ENCODE measurements around the gene PTPRE. TPM values are rescaled to one million over a fixed set of nuclear protein-coding genes. Genes with fewer than 3 reads are reported as not detected.

Gene PTPRE
- total RNA-seq, 1 experiment from 2014 or later = 11.6 TPM

DNA sequence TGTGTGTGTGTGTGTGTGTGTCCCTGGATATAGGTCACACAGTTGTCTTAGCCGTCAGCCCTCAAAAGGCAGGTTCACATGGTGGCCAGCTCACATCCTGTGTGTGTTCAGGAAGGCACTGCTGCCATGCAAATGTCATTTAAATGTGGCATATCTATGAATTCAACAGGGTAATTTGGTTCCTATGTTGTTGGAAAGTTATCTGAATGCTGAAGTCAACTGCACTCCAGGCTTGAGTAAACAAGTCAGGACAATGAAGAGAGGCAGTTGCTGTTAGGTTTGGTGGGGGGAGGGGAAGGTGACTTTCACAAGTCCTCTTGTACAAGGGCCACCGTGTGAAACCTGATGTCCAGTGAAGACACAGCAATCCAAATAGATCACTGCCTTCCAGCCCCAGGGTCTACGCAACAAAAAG lies 61.1 kb downstream of the PTPRE start:
- no TSS peak for BruUV-seq (replicated peaks)
- Histone ChIP-seq H3K4me1 (ENCODE audit: insufficient read depth, low read length, poor library complexity, severe bottlenecking) (no peaks in the 10 kb centered on the region), H3K27me3 (replicated peaks; ENCODE audit: insufficient read depth, low read depth, low read length, poor library complexity) (no peaks in the 10 kb centered on the region), H3K27ac (ENCODE audit: low read depth, low read length, poor library complexity, severe bottlenecking) (no peak overlapping the region), H3K4me3 (ENCODE audit: low read depth, low read length, poor library complexity, severe bottlenecking) (no peak overlapping the region), H3K36me3 (ENCODE audit: insufficient read depth, low read length, poor library complexity, severe bottlenecking) (no peaks in the 10 kb centered on the region), H3K9me3 (ENCODE audit: low read depth, low read length, poor library complexity, severe bottlenecking) (no peaks in the 10 kb centered on the region)
- DNase-seq (ENCODE audit: low spot score) = no peak
- intact Hi-C loops (cut with micrococcal nuclease; ENCODE audit: unreplicated experiment) = no loop called here
- no peak for TF ChIP-seq EZH2 (IDR thresholded peaks at IDR 0.05; ENCODE audit: borderline replicate concordance, low read depth, low read length, poor library complexity, severe bottlenecking)
- TF ChIP-seq, protein P1, sequence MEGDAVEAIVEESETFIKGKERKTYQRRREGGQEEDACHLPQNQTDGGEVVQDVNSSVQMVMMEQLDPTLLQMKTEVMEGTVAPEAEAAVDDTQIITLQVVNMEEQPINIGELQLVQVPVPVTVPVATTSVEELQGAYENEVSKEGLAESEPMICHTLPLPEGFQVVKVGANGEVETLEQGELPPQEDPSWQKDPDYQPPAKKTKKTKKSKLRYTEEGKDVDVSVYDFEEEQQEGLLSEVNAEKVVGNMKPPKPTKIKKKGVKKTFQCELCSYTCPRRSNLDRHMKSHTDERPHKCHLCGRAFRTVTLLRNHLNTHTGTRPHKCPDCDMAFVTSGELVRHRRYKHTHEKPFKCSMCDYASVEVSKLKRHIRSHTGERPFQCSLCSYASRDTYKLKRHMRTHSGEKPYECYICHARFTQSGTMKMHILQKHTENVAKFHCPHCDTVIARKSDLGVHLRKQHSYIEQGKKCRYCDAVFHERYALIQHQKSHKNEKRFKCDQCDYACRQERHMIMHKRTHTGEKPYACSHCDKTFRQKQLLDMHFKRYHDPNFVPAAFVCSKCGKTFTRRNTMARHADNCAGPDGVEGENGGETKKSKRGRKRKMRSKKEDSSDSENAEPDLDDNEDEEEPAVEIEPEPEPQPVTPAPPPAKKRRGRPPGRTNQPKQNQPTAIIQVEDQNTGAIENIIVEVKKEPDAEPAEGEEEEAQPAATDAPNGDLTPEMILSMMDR (conservative IDR thresholded peaks at IDR 0.05; ENCODE audit: low read depth, low read length) = no peak
- ChIA-PET CTCF (no interaction called here), POLR2A (ENCODE audit: low non-redundant PET) (no interaction called here)

DNA sequence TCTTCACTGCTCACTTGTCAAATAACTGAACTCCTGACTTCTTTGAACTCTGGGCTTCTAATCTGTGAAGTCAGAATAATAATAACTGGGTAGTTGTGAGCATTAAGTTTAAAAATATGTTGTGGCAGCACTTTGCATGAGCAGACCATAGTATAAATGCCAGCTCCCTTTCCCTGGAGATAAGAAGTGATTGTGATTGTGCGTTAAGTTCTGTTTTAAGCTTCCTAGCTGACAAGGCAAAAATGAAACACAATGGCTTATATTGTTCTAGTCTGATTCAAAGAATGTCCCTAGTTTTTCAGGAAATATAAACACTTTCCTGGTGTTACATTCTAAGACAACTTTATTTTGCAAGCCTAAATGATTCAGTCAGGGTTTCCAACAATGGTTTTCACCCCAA lies 61.8 kb downstream of the PTPRE start:
- intact Hi-C loops (cut with micrococcal nuclease; ENCODE audit: unreplicated experiment) = no loop called here
- CTCF ChIA-PET = no interaction called here
- BruUV-seq (replicated peaks) = no TSS peak

DNA sequence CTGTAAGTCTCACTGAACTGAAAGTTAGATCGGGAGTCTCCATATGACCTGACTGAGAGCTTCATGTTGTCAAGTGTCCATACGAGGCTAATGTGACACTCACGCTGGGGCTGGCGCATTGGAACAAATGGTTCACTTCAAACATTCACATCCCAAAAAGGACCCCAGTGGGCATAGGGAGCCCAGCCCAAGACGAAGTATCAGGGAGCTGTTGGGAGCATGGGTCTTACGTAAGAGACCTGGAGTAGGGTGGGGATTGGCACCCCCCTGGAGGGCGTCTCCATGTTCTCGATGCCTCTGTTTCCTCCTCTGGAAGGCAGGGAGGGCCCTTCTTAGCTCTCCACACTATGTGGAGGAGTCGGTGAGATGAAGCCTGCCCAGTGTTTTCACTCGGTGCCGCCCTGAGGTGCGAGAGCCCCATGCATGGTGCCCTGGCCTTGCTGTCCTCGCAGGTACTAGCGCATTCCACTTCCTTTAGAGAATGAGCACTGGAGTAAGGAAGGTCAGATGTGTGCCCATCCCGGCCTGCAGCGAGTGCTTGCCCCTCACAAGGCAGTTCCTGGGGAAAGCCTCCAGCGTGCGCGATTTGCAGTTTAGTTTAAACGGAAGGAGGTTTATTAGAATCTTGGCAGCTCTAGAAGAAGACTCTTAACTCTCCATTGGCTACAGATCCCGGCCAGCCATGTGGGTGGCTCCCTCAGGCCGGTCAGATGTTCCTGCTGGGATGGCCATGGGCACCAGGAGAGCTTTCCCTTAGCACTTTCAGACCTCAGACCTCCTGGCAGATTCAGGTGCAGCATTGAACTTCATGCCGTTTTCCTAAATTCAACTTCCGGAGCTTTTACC lies 64.4 kb downstream of the PTPRE start:
- Histone ChIP-seq H3K4me3 (ENCODE audit: low read depth, low read length, poor library complexity, severe bottlenecking) (no peak overlapping the region), H3K4me1 (ENCODE audit: insufficient read depth, low read length, poor library complexity, severe bottlenecking) (peaks cover 5% of the 10 kb centered on the region), H3K36me3 (ENCODE audit: insufficient read depth, low read length, poor library complexity, severe bottlenecking) (no peaks in the 10 kb centered on the region), H3K27me3 (replicated peaks; ENCODE audit: insufficient read depth, low read depth, low read length, poor library complexity) (no peaks in the 10 kb centered on the region), H3K27ac (ENCODE audit: low read depth, low read length, poor library complexity, severe bottlenecking) (no peak overlapping the region), H3K9me3 (ENCODE audit: low read depth, low read length, poor library complexity, severe bottlenecking) (no peaks in the 10 kb centered on the region)
- CTCF ChIA-PET = no interaction called here
- no peak for DNase-seq (ENCODE audit: low spot score)
- POLR2A ChIA-PET (ENCODE audit: low non-redundant PET) = interaction anchor here (0.5 kb wide), 1 partner anchor 434 kb away, joined by 3 read pairs; no protein-coding TSS in a partner anchor
- intact Hi-C loops (cut with micrococcal nuclease; ENCODE audit: unreplicated experiment) = no loop called here
- no peak for TF ChIP-seq EZH2 (IDR thresholded peaks at IDR 0.05; ENCODE audit: borderline replicate concordance, low read depth, low read length, poor library complexity, severe bottlenecking)
- TF ChIP-seq, protein P1 (conservative IDR thresholded peaks at IDR 0.05; ENCODE audit: low read depth, low read length) = no peak
- BruUV-seq (replicated peaks) = no TSS peak

More for the DNA sequence above, 61.8 kb downstream of the PTPRE start:
- no peak for DNase-seq (ENCODE audit: low spot score)
- H3K4me3 ChIP-seq (ENCODE audit: low read depth, low read length, poor library complexity, severe bottlenecking) = no peak overlapping the region
- no peaks in the 10 kb centered on the region for H3K36me3 ChIP-seq (ENCODE audit: insufficient read depth, low read length, poor library complexity, severe bottlenecking)
- no peaks in the 10 kb centered on the region for H3K4me1 ChIP-seq (ENCODE audit: insufficient read depth, low read length, poor library complexity, severe bottlenecking)
- TF ChIP-seq EZH2 (IDR thresholded peaks at IDR 0.05; ENCODE audit: borderline replicate concordance, low read depth, low read length, poor library complexity, severe bottlenecking) = no peak
- TF ChIP-seq, protein P1 (conservative IDR thresholded peaks at IDR 0.05; ENCODE audit: low read depth, low read length) = no peak
- no peaks in the 10 kb centered on the region for H3K27me3 ChIP-seq (replicated peaks; ENCODE audit: insufficient read depth, low read depth, low read length, poor library complexity)
- H3K27ac ChIP-seq (ENCODE audit: low read depth, low read length, poor library complexity, severe bottlenecking) = no peak overlapping the region
- H3K9me3 ChIP-seq (ENCODE audit: low read depth, low read length, poor library complexity, severe bottlenecking) = no peaks in the 10 kb centered on the region
- POLR2A ChIA-PET (ENCODE audit: low non-redundant PET) = no interaction called here

All from A673 (cell line).